CD14-positive monocyte (primary cell): ENCODE data around the gene ESPN. TPM values are rescaled to one million over a fixed set of nuclear protein-coding genes. Genes with fewer than 3 reads are reported as not detected.

Source experiments
- DNase-seq, 3 donors: peaks; one replicate each; pipeline ENCODE4 v3.0.0-alpha.2; 2011 to 2022
- H2AFZ ChIP-seq: 2 replicates; pipeline ENCODE4 v1.6.0; 2012; ENCODE audit warnings: mild to moderate bottlenecking, low read depth, low read length, inconsistent platforms; ENCODE audit not compliant: insufficient read depth, poor library complexity, severe bottlenecking
- H3K27ac ChIP-seq, 2 donors: 1 replicate in 1 of 2; 2 replicates in 1 of 2; pipeline ENCODE4 v1.5.1; 2012 to 2013; ENCODE audit warnings: low read length in 2 of 2, control low read depth in 1 of 2, inconsistent platforms in 1 of 2, low read depth in 1 of 2, mild to moderate bottlenecking in 1 of 2
- H3K27me3 ChIP-seq, 2 donors: one replicate each; pipeline versions ENCODE4 v1.6.0 to v1.6.1; 2011 to 2013; ENCODE audit warnings: low read length in 2 of 2; ENCODE audit not compliant: control insufficient read depth in 2 of 2, insufficient read depth in 2 of 2
- H3K36me3 ChIP-seq, 2 donors: replicated peaks in 1 of 2; 1 replicate in 1 of 2; 2 replicates in 1 of 2; pipeline versions ENCODE4 v1.5.1 to v1.6.1; 2012 to 2013; ENCODE audit warnings: low read length in 2 of 2, control low read depth in 1 of 2, inconsistent platforms in 1 of 2, mild to moderate bottlenecking in 1 of 2; ENCODE audit not compliant: insufficient read depth in 2 of 2, control insufficient read depth in 1 of 2
- H3K4me1 ChIP-seq, 2 donors: 1 replicate in 1 of 2; 2 replicates in 1 of 2; pipeline versions ENCODE4 v1.5.1 to v1.6.1; 2012 to 2013; ENCODE audit warnings: low read length in 2 of 2, control low read depth in 1 of 2, inconsistent platforms in 1 of 2, mild to moderate bottlenecking in 1 of 2, moderate library complexity in 1 of 2; ENCODE audit not compliant: insufficient read depth in 2 of 2, control insufficient read depth in 1 of 2
- H3K4me2 ChIP-seq: replicated peaks from 2 replicates; pipeline ENCODE3; 2012; ENCODE audit warnings: low read length, moderate library complexity, mild to moderate bottlenecking; ENCODE audit not compliant: poor library complexity, severe bottlenecking; ENCODE audit errors: extremely low read depth
- H3K4me3 ChIP-seq, 3 experiments: fragments of 200-600 bp in 1 of 3; sonication (generic) in 1 of 3; replicated peaks in 1 of 3; 1 replicate in 2 of 3; 2 replicates in 1 of 3; pipeline ENCODE4 v1.5.1; 2011 to 2013; ENCODE audit warnings: low read length in 3 of 3, mild to moderate bottlenecking in 3 of 3, control low read depth in 2 of 3, low read depth in 2 of 3, inconsistent platforms in 1 of 3, moderate library complexity in 1 of 3
- H3K79me2 ChIP-seq: 2 replicates; pipeline ENCODE4 v1.6.0; 2012; ENCODE audit warnings: mild to moderate bottlenecking, control low read depth, inconsistent platforms, low read length, moderate library complexity; ENCODE audit not compliant: insufficient read depth
- H3K9ac ChIP-seq: 2 replicates; pipeline ENCODE4 v1.6.0; 2017; ENCODE audit warnings: low read length, mild to moderate bottlenecking; ENCODE audit not compliant: insufficient read depth, poor library complexity, severe bottlenecking
- H3K9me3 ChIP-seq, 2 donors: replicated peaks in 1 of 2; 1 replicate in 1 of 2; 2 replicates in 1 of 2; pipeline versions ENCODE4 v1.5.1 to v1.6.1; 2012 to 2013; ENCODE audit warnings: low read length in 2 of 2, control low read depth in 1 of 2; ENCODE audit not compliant: control insufficient read depth in 1 of 2, insufficient read depth in 1 of 2
- H4K20me1 ChIP-seq: 2 replicates; pipeline ENCODE4 v1.6.0; 2012; ENCODE audit warnings: mild to moderate bottlenecking, low read length, control low read depth, moderate library complexity; ENCODE audit not compliant: insufficient read depth
- H3K27ac Mint-ChIP-seq, 7 donors: one replicate each; pipeline ENCODE4 v1.8.0; 2020; ENCODE audit warnings: mild to moderate bottlenecking in 7 of 7, mixed read lengths in 7 of 7, moderate library complexity in 6 of 7, inconsistent platforms in 2 of 7
- H3K27me3 Mint-ChIP-seq, 3 donors: one replicate each; pipeline ENCODE4 v1.8.0; 2021 to 2022; ENCODE audit warnings: low read depth in 3 of 3, mild to moderate bottlenecking in 3 of 3, mixed read lengths in 3 of 3, moderate library complexity in 3 of 3, inconsistent platforms in 1 of 3
- H3K36me3 Mint-ChIP-seq, 2 donors: one replicate each; pipeline ENCODE4 v1.8.0; 2020; ENCODE audit warnings: mixed read lengths in 2 of 2, inconsistent platforms in 1 of 2, mild to moderate bottlenecking in 1 of 2
- H3K4me1 Mint-ChIP-seq: one replicate; pipeline ENCODE4 v1.8.0; 2020; ENCODE audit warnings: mild to moderate bottlenecking, mixed read lengths
- H3K4me3 Mint-ChIP-seq, 2 donors: one replicate each; pipeline ENCODE4 v1.8.0; 2020; ENCODE audit warnings: mild to moderate bottlenecking in 2 of 2, mixed read lengths in 2 of 2, moderate library complexity in 1 of 2
- H3K9me3 Mint-ChIP-seq, 7 donors: one replicate each; pipeline ENCODE4 v1.8.0; 2020 to 2022; ENCODE audit warnings: mixed read lengths in 7 of 7, mild to moderate bottlenecking in 6 of 7, moderate library complexity in 6 of 7, inconsistent platforms in 2 of 7
- WGBS: methylation state at CpG from one replicate; pipeline ENCODE4 v1.1.5; 2013; ENCODE audit warnings: missing lambda C conversion rate; ENCODE audit not compliant: insufficient coverage; 5-methylcytosine and 5-hydroxymethylcytosine counted together
- intact Hi-C, 2 donors: fragments of 100-400 bp; cut with micrococcal nuclease; formaldehyde crosslinking; loops; one replicate each; pipeline versions ENCODE4 v1.15.0 to v1.15.1; 2023
- polyA plus RNA-seq, 3 donors: library from polyadenylated mRNA; depleted of rRNA in 1 of 3; unstranded in 2 of 3; stranded (reverse) in 1 of 3; fragments of 300-500 nt in 2 of 3; fragments of >200 nt in 1 of 3; fragmentation: Illumina TruSeq in 2 of 3; gene quantifications; 1 replicate in 2 of 3; 2 replicates in 1 of 3; pipeline ENCODE4 v1.2.3, GENCODE V29; 2012 to 2021
- TF ChIP-seq, protein P1 (sequence below): fragments of 200-600 bp; IDR thresholded peaks from one replicate; pipeline ENCODE4 v1.8.0; 2022; ENCODE audit warnings: antibody characterized with exemption, mild to moderate bottlenecking

The ESPN gene
- polyA plus RNA-seq, 3 donors: not detected

GRCh38 chr1:6466023-6466422 is 41.4 kb downstream of the ESPN start, which contains the start of gene TNFRSF25:
TNFRSF25 (minus strand) TSS chr1:6466173; CDS start chr1:6466107, 66 bp downstream.
- no peaks in the 10 kb centered on the region for H3K9me3 ChIP-seq
- no peak within 1 kb of the TSS for H3K27ac ChIP-seq
- TF ChIP-seq, protein P1, sequence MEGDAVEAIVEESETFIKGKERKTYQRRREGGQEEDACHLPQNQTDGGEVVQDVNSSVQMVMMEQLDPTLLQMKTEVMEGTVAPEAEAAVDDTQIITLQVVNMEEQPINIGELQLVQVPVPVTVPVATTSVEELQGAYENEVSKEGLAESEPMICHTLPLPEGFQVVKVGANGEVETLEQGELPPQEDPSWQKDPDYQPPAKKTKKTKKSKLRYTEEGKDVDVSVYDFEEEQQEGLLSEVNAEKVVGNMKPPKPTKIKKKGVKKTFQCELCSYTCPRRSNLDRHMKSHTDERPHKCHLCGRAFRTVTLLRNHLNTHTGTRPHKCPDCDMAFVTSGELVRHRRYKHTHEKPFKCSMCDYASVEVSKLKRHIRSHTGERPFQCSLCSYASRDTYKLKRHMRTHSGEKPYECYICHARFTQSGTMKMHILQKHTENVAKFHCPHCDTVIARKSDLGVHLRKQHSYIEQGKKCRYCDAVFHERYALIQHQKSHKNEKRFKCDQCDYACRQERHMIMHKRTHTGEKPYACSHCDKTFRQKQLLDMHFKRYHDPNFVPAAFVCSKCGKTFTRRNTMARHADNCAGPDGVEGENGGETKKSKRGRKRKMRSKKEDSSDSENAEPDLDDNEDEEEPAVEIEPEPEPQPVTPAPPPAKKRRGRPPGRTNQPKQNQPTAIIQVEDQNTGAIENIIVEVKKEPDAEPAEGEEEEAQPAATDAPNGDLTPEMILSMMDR: no peak
- H3K4me2 ChIP-seq: peak within 1 kb of the TSS; percentile 33
- H3K79me2 ChIP-seq: no peaks in the 10 kb centered on the region
- no peaks in the 10 kb centered on the region for H4K20me1 ChIP-seq
- no peak within 1 kb of the TSS for H2AFZ ChIP-seq
- no peak within 1 kb of the TSS for H3K9ac ChIP-seq
- no peaks in the 10 kb centered on the region for H3K4me1 ChIP-seq
- intact Hi-C loops: no loop called here
- H3K36me3 Mint-ChIP-seq: no peaks in the 10 kb centered on the region
- WGBS: 5% methylated on average over 40 of the region's 43 CpGs
- H3K4me3 Mint-ChIP-seq: peak within 1 kb of the TSS; percentile 51 to 70
- DNase-seq: no peak
- peak within 1 kb of the TSS in 1 of 3 experiments; percentile 32 for H3K4me3 ChIP-seq
- H3K9me3 Mint-ChIP-seq: peaks cover 0 to 6% (median 0%) of the 10 kb centered on the region in 7 donors
- peaks cover 0 to 29% of the 10 kb centered on the region in 2 donors for H3K27me3 ChIP-seq
- H3K4me1 Mint-ChIP-seq: peaks cover 3% of the 10 kb centered on the region
- H3K27me3 Mint-ChIP-seq: peaks cover 22 to 44% (median 31%) of the 10 kb centered on the region in 3 donors
- no peaks in the 10 kb centered on the region for H3K36me3 ChIP-seq
- no peak within 1 kb of the TSS for H3K27ac Mint-ChIP-seq

DNA sequence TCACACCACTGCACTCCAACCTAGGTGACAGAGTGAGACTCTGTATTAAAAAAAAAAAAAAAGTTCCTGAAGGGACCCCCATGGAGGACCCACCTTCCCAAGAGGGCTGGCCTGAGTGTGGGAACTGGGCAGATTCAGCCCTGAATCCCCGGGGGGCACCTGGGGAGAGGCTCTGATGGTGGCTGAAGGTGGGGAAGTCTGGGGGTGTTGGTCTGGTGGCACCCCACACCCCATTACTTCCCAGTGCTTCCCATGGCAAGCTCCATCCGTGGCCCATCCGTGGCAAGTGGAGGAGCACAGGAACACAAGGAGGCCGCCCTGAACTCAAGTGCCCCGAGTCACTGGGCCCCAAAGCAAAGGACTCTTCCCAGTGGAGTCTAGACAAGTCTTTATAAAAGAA is 42.2 kb downstream of the ESPN start:
- peaks cover 3% of the 10 kb centered on the region for H3K4me1 Mint-ChIP-seq
- H3K27me3 Mint-ChIP-seq: peaks cover 22 to 38% (median 29%) of the 10 kb centered on the region in 3 donors
- Histone ChIP-seq H3K79me2 (no peaks in the 10 kb centered on the region), H3K36me3 (no peaks in the 10 kb centered on the region), H3K9me3 (peaks cover 0 to 2% of the 10 kb centered on the region in 2 donors), H3K4me2 (no peak overlapping the region), H3K4me3 (no peak overlapping the region), H3K4me1 (no peaks in the 10 kb centered on the region), H4K20me1 (no peaks in the 10 kb centered on the region), H3K27me3 (peaks cover 0 to 29% of the 10 kb centered on the region in 2 donors), H3K9ac (no peak overlapping the region), H3K27ac (no peak overlapping the region), H2AFZ (no peak overlapping the region)
- peaks cover 0 to 6% (median 0%) of the 10 kb centered on the region in 7 donors for H3K9me3 Mint-ChIP-seq
- H3K27ac Mint-ChIP-seq: no peak overlapping the region
- peak overlapping the region in 1 of 2 donors; percentile 30 for H3K4me3 Mint-ChIP-seq
- H3K36me3 Mint-ChIP-seq: no peaks in the 10 kb centered on the region
- DNase-seq: no peak
- intact Hi-C loops: no loop called here
- TF ChIP-seq, protein P1: no peak
- 92% methylated on average over 2 of the region's 5 CpGs for WGBS
